ENCODE data around the gene TOLLIP. TPM values are rescaled to one million over a fixed set of nuclear protein-coding genes. Genes with fewer than 3 reads are reported as not detected.

The TOLLIP gene
- polyA plus RNA-seq, 2 of the 4 experiments (the other 2 are of a cell fraction): 26.5 to 37.9 TPM

- 72% methylated on average over 30 of the region's 33 CpGs for WGBS (ENCODE audit: missing lambda C conversion rate)
Measured at GRCh38 chr11:1338201-1339065, 29.0 kb upstream of the TOLLIP start.

GRCh38 chr11:1337647-1338007 is 28.2 kb upstream of the TOLLIP start:
- Histone ChIP-seq H3K4me2 (no peak overlapping the region), H3K4me1 (peaks cover 9% of the 10 kb centered on the region), H3K27ac (no peak overlapping the region), H3K4me3 (no peak overlapping the region), H3K9me3 (peaks cover 12% of the 10 kb centered on the region)
- CTCF ChIA-PET: no interaction called here
- DNase-seq (ENCODE audit: low read depth in 1 of 2, low spot score in 1 of 2) (no peak), ATAC-seq (no peak), FAIRE-seq (no peak)
- TF ChIP-seq KDM1A (IDR thresholded peaks at IDR 0.05; ENCODE audit: low read depth): no peak
- no peak for TF ChIP-seq HMGXB4 (CRISPR knock-in tag; IDR thresholded peaks at IDR 0.05; ENCODE audit: borderline replicate concordance)
- no peak for TF ChIP-seq ZNF302 (CRISPR knock-in tag; IDR thresholded peaks at IDR 0.05)
- TF ChIP-seq ZC3H11A (IDR thresholded peaks at IDR 0.05): no peak
- no peak for TF ChIP-seq ATOH8 (CRISPR knock-in tag; IDR thresholded peaks at IDR 0.05; ENCODE audit: low read depth)
- TF ChIP-seq MYC (IDR thresholded peaks at IDR 0.05; ENCODE audit: borderline replicate concordance, low read length): no peak
- TF ChIP-seq REST (IDR thresholded peaks at IDR 0.05): no peak
- TF ChIP-seq KDM5A (IDR thresholded peaks at IDR 0.05): no peak
- TF ChIP-seq ELK1 (IDR thresholded peaks at IDR 0.05; ENCODE audit: low read depth, low read length): no peak
- no peak for TF ChIP-seq MAFK (IDR thresholded peaks at IDR 0.05; ENCODE audit: partially characterized antibody)
- TF ChIP-seq TP53 (CRISPR knock-in tag; IDR thresholded peaks at IDR 0.05): no peak
- no peak for TF ChIP-seq TFCP2L1 (CRISPR knock-in tag; IDR thresholded peaks at IDR 0.05)
- TF ChIP-seq PHF8 (IDR thresholded peaks at IDR 0.05; ENCODE audit: borderline replicate concordance, low read depth): no peak
- no peak for TF ChIP-seq CEBPB (IDR thresholded peaks at IDR 0.05)
- TF ChIP-seq RARB (CRISPR knock-in tag; IDR thresholded peaks at IDR 0.05): no peak
- no peak for TF ChIP-seq CTCF (IDR thresholded peaks at IDR 0.05)
- TF ChIP-seq NPAS2 (CRISPR knock-in tag; IDR thresholded peaks at IDR 0.05; ENCODE audit: borderline replicate concordance): no peak
- TF ChIP-seq RCOR1 (IDR thresholded peaks at IDR 0.05; ENCODE audit: low read depth, low read length): no peak
- no peak for TF ChIP-seq ZSCAN20 (CRISPR knock-in tag; IDR thresholded peaks at IDR 0.05)
- no peak for TF ChIP-seq CHD4 (IDR thresholded peaks at IDR 0.05; ENCODE audit: borderline replicate concordance)
- WGBS (ENCODE audit: missing lambda C conversion rate): 97% methylated on average over 16 of the region's 25 CpGs
- POLR2A ChIA-PET: no interaction called here

More at GRCh38 chr11:1338201-1339065, 29.0 kb upstream of the TOLLIP start:
- CTCF ChIA-PET: interaction anchor here (0.9 kb wide), 1 partner anchor 51 kb away, joined by 3 read pairs; no protein-coding TSS in a partner anchor
- Histone ChIP-seq H3K27ac (no peak overlapping the region), H3K9me3 (peaks cover 10% of the 10 kb centered on the region), H3K4me3 (no peak overlapping the region), H3K4me2 (no peak overlapping the region), H3K4me1 (peaks cover 9% of the 10 kb centered on the region)
- TF ChIP-seq TFCP2L1 (CRISPR knock-in tag; IDR thresholded peaks at IDR 0.05) (no peak), MAX (IDR thresholded peaks at IDR 0.05) (0 out of 2 replicates have a peak, but pooled peaks have one; percentile 10), RNF2 (IDR thresholded peaks at IDR 0.05; ENCODE audit: borderline replicate concordance, low read depth) (no peak), ESRRA (IDR thresholded peaks at IDR 0.05; ENCODE audit: borderline replicate concordance, low read length) (no peak), RCOR1 (IDR thresholded peaks at IDR 0.05; ENCODE audit: low read depth, low read length) (no peak), HDAC2 (IDR thresholded peaks at IDR 0.05) (no peak), MYC (IDR thresholded peaks at IDR 0.05; ENCODE audit: borderline replicate concordance, low read length) (no peak), NFE2L2 (conservative IDR thresholded peaks at IDR 0.05; ENCODE audit: low read length) (no peak)
- peak in 1 of 2 experiments; percentile 16; a peak in 1 of 6 replicates for ATAC-seq
- no peak for FAIRE-seq
- DNase-seq (ENCODE audit: low read depth in 1 of 2, low spot score in 1 of 2): no peak
- POLR2A ChIA-PET: no interaction called here

Measured in A549 (cell line).